Cardiac muscle cell (in vitro differentiated cells and primary cell): ENCODE measurements around the gene PCDHGA11. TPM values are rescaled to one million over a fixed set of nuclear protein-coding genes. Genes with fewer than 3 reads are reported as not detected.
"Not testable (repeated sequence)": the region's sequence is repeated elsewhere in the genome, so short reads cannot be mapped to it uniquely, and the experiment has no call there.

Experiments used
- DNase-seq, 2 donors: peaks; one replicate each; pipeline versions ENCODE4 v3.0.0 to v3.0.0-alpha.2; 2010 to 2017; ENCODE audit warnings: low read depth in 1 of 2, low spot score in 1 of 2
- H3K27ac ChIP-seq: fragments of 200-600 bp; sonication (generic); 2 replicates; pipeline ENCODE4 v1.5.1; 2016
- H3K27me3 ChIP-seq: fragments of 200-600 bp; sonication (generic); 2 replicates; pipeline ENCODE4 v1.6.0; 2016; ENCODE audit warnings: control low read depth
- H3K36me3 ChIP-seq: fragments of 200-600 bp; sonication (generic); 2 replicates; pipeline ENCODE4 v1.5.1; 2016; ENCODE audit warnings: control low read depth
- H3K4me1 ChIP-seq: fragments of 200-600 bp; sonication (generic); 2 replicates; pipeline ENCODE4 v1.8.1; 2017; ENCODE audit warnings: low read depth, mild to moderate bottlenecking, mixed run types
- H3K4me3 ChIP-seq: fragments of 200-600 bp; sonication (generic); 2 replicates; pipeline ENCODE4 v1.5.1; 2016; ENCODE audit warnings: mild to moderate bottlenecking
- H3K9me3 ChIP-seq: fragments of 200-600 bp; sonication (generic); 2 replicates; pipeline ENCODE4 v1.5.1; 2017; ENCODE audit warnings: low read depth, mild to moderate bottlenecking, control low read depth
- CTCF ChIP-seq: IDR thresholded peaks from 2 replicates; pipeline ENCODE4 v1.5.1; 2012; ENCODE audit warnings: low read depth, mild to moderate bottlenecking, low read length
- polyA plus RNA-seq: library from polyadenylated mRNA; unstranded; fragments of >200 nt; fragmentation: Nextera tagmentation; extraction: Ambion mirVana; gene quantifications from 2 replicates; pipeline ENCODE4 v1.2.1, GENCODE V29; 2016
- total RNA-seq: library from RNA; depleted of rRNA; stranded (reverse); fragments of >200 nt; gene quantifications from 2 replicates; pipeline ENCODE4 v1.2.3, GENCODE V29; 2016

The PCDHGA11 gene
- total and polyA plus RNA-seq, 2 experiments from 2014 or later = 1.7 to 5.0 TPM

DNA sequence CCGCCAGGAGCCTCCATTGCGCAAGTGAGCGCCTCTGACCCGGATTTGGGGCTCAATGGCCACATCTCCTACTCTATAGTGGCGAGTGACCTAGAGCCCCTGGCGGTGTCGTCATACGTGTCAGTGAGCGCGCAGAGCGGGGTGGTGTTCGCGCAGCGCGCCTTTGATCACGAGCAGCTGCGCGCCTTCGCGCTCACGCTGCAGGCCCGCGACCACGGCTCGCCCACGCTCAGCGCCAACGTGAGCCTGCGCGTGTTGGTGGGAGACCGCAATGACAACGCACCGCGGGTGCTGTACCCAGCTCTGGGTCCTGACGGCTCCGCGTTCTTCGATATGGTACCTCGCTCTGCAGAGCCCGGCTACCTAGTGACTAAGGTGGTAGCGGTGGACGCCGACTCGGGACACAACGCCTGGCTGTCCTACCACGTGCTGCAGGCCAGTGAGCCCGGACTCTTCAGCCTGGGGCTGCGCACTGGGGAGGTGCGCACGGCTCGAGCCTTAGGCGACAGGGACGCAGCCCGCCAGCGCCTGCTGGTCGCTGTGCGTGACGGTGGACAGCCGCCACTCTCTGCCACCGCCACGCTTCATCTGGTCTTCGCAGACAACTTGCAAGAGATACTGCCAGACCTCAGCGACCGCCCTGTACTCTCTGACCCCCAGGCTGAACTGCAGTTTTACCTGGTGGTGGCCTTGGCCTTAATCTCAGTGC is 11.1 kb upstream of the PCDHGA11 start:
- DNase-seq = no peak
- H3K9me3 ChIP-seq = peaks cover 8% of the 10 kb centered on the region
- peaks cover 4% of the 10 kb centered on the region for H3K4me1 ChIP-seq
- H3K36me3 ChIP-seq = no peaks in the 10 kb centered on the region
- TF ChIP-seq CTCF = no peak
- no peak overlapping the region for H3K27ac ChIP-seq
- no peak overlapping the region for H3K4me3 ChIP-seq
- H3K27me3 ChIP-seq = no peaks in the 10 kb centered on the region

GRCh38 chr5:141411575-141411974 is 9.3 kb upstream of the PCDHGA11 start:
- no peak for TF ChIP-seq CTCF
- no peak for DNase-seq
- Histone ChIP-seq H3K27ac (no peak overlapping the region), H3K27me3 (no peaks in the 10 kb centered on the region), H3K4me1 (peaks cover 4% of the 10 kb centered on the region), H3K4me3 (no peak overlapping the region), H3K36me3 (no peaks in the 10 kb centered on the region), H3K9me3 (peaks cover 8% of the 10 kb centered on the region)

DNA sequence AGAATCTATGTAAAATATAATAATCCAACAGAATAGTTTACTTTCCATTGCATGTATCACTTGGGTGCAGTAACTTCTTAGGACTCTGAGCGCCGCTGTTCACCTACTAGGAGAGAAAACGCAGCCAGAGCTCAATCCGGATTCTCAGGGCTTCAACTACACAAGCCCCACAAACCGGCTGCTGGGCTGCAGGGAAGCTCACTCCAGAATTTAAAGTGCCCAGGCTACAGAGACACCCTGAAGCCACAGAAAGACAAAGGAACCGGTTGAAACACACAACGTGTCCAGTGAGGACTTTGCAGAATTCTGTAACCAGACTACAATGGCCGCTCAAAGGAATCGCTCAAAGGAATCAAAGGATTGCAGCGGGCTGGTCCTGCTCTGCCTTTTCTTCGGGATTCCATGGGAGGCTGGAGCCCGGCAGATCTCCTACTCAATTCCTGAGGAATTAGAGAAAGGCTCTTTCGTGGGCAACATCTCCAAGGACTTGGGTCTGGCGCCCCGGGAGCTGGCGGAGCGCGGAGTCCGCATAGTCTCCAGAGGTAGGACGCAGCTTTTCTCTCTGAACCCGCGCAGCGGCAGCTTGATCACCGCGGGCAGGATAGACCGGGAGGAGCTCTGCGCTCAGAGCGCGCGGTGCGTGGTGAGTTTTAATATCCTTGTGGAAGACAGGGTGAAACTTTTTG is 7.9 kb upstream of the PCDHGA11 start, which contains the start of gene PCDHGA10:
Gene PCDHGA10, plus strand, starts transcription at position 134 of the 686 bp plus-strand sequence. Its CDS starts 189 bp downstream, at position 323.
- peaks cover 8% of the 10 kb centered on the region for H3K9me3 ChIP-seq
- H3K4me3 ChIP-seq = peak within 1 kb of the TSS; percentile 56
- no peaks in the 10 kb centered on the region for H3K36me3 ChIP-seq
- H3K27me3 ChIP-seq = no peaks in the 10 kb centered on the region
- DNase-seq = peak; percentile 77
- TF ChIP-seq CTCF = peak; percentile 74
- peak within 1 kb of the TSS; percentile 78 for H3K27ac ChIP-seq
- H3K4me1 ChIP-seq = peaks cover 4% of the 10 kb centered on the region

DNA sequence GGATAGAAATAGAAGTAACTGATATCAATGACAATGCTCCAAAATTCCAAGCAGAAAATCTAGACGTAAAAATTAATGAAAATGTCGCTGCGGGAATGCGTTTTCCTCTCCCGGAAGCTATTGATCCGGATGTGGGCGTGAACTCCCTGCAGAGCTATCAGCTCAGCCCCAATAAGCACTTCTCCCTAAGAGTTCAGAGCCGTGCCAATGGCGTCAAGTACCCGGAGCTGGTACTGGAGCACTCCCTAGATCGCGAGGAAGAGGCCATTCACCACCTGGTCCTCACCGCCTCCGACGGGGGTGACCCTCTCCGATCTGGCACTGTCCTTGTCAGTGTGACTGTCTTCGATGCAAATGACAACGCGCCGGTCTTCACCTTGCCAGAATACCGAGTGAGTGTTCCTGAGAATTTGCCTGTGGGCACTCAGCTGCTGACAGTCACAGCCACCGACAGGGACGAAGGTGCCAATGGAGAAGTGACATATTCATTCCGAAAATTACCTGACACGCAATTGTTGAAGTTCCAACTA is 7.2 kb upstream of the PCDHGA11 start:
- Histone ChIP-seq H3K4me1 (peaks cover 4% of the 10 kb centered on the region), H3K4me3 (peak overlapping the region; percentile 56), H3K27ac (no peak overlapping the region), H3K36me3 (no peaks in the 10 kb centered on the region), H3K9me3 (peaks cover 12% of the 10 kb centered on the region), H3K27me3 (no peaks in the 10 kb centered on the region)
- no peak for DNase-seq
- no peak for TF ChIP-seq CTCF

DNA sequence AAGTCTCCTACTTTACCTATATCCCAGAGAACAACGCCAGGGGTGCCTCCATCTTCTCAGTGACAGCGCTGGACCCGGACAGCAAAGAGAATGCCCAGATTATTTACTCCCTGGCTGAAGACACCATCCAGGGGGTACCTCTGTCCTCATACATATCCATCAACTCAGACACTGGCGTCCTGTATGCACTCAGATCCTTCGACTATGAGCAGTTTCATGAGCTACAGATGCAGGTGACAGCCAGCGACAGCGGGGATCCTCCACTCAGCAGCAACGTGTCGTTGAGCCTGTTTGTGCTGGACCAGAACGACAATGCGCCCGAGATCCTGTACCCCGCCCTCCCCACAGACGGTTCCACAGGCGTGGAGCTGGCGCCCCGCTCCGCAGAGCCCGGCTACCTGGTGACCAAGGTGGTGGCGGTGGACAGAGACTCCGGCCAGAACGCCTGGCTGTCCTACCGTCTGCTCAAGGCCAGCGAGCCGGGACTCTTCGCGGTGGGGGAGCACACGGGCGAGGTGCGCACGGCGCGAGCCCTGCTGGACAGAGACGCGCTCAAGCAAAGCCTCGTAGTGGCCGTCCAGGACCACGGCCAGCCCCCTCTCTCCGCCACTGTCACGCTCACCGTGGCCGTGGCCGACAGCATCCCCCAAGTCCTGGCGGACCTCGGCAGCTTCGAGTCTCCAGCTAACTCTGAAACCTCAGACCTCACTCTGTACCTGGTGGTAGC is 6.1 kb upstream of the PCDHGA11 start:
- not testable (repeated sequence) for H3K4me3 ChIP-seq, H3K36me3 ChIP-seq, H3K27ac ChIP-seq, H3K27me3 ChIP-seq, H3K4me1 ChIP-seq, DNase-seq
- H3K9me3 ChIP-seq = peaks cover 16% of the 10 kb centered on the region

DNA sequence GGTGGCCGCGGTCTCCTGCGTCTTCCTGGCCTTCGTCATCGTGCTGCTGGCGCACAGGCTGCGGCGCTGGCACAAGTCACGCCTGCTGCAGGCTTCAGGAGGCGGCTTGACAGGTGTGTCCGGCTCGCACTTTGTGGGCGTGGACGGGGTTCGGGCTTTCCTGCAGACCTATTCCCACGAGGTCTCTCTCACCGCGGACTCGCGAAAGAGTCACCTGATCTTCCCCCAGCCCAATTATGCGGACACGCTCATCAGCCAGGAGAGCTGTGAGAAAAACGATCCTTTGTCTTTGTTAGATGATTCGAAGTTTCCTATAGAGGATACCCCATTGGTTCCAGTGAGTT is 5.6 kb upstream of the PCDHGA11 start:
- not testable (repeated sequence) for H3K27me3 ChIP-seq, DNase-seq, H3K4me1 ChIP-seq, H3K27ac ChIP-seq, H3K4me3 ChIP-seq, H3K36me3 ChIP-seq
- peaks cover 16% of the 10 kb centered on the region for H3K9me3 ChIP-seq
